Mesenchymal stem cell (in vitro differentiated cells and primary cell): Measurements from ENCODE around the gene HIF3A.
"Not testable (repeated sequence)": the region's sequence is repeated elsewhere in the genome, so short reads cannot be mapped to it uniquely, and the experiment has no call there.

Experiments
- DNase-seq: peaks from one replicate; pipeline ENCODE4 v3.0.0-alpha.2; 2013
- H2AFZ ChIP-seq: one replicate; pipeline ENCODE4 v1.6.1; 2013; ENCODE audit warnings: low read depth, mild to moderate bottlenecking, control low read depth, inconsistent platforms, low read length, moderate library complexity
- H2AK5ac ChIP-seq: 2 replicates; pipeline ENCODE4 v1.6.1; 2013; ENCODE audit warnings: low read length, moderate library complexity, mild to moderate bottlenecking, inconsistent platforms; ENCODE audit not compliant: severe bottlenecking
- H2BK120ac ChIP-seq: one replicate; pipeline ENCODE4 v1.6.1; 2013; ENCODE audit warnings: low read depth, mild to moderate bottlenecking, inconsistent platforms, low read length, moderate library complexity
- H2BK12ac ChIP-seq, 2 experiments: one replicate each; pipeline ENCODE4 v1.6.1; 2013; ENCODE audit warnings: inconsistent platforms in 2 of 2, low read length in 2 of 2, mild to moderate bottlenecking in 2 of 2, moderate library complexity in 2 of 2, control low read depth in 1 of 2
- H2BK15ac ChIP-seq: one replicate; pipeline ENCODE4 v1.6.1; 2013; ENCODE audit warnings: mild to moderate bottlenecking, low read depth, inconsistent platforms; ENCODE audit not compliant: poor library complexity, severe bottlenecking
- H2BK5ac ChIP-seq: 2 replicates; pipeline ENCODE4 v1.6.1; 2013; ENCODE audit warnings: low read depth, mild to moderate bottlenecking, low read length, control low read depth, inconsistent platforms; ENCODE audit not compliant: poor library complexity, severe bottlenecking
- H3K14ac ChIP-seq, 2 experiments: one replicate each; pipeline ENCODE4 v1.6.1; 2013; ENCODE audit warnings: inconsistent platforms in 2 of 2, low read length in 2 of 2, control low read depth in 1 of 2, mild to moderate bottlenecking in 1 of 2, moderate library complexity in 1 of 2
- H3K18ac ChIP-seq, 2 experiments: one replicate each; pipeline ENCODE4 v1.6.1; 2013; ENCODE audit warnings: inconsistent platforms in 2 of 2, low read length in 2 of 2, control low read depth in 1 of 2, low read depth in 1 of 2, mild to moderate bottlenecking in 1 of 2
- H3K23ac ChIP-seq, 2 experiments: one replicate each; pipeline ENCODE4 v1.6.1; 2013; ENCODE audit warnings: inconsistent platforms in 2 of 2, low read length in 2 of 2, mild to moderate bottlenecking in 2 of 2, moderate library complexity in 2 of 2, control low read depth in 1 of 2
- H3K27ac ChIP-seq: 2 replicates; pipeline ENCODE4 v1.5.1; 2013; ENCODE audit warnings: mild to moderate bottlenecking, moderate library complexity, low read length, control low read depth, inconsistent platforms; ENCODE audit not compliant: poor library complexity, severe bottlenecking
- H3K27me3 ChIP-seq, 2 experiments: 2 replicates each; pipeline versions ENCODE4 v1.6.1 to v1.7.0; 2013; ENCODE audit warnings: low read length in 2 of 2, mild to moderate bottlenecking in 2 of 2, moderate library complexity in 2 of 2, control low read depth in 1 of 2, inconsistent platforms in 1 of 2; ENCODE audit not compliant: control insufficient read depth in 1 of 2, insufficient read depth in 1 of 2
- H3K36me3 ChIP-seq, 2 experiments: 2 replicates each; pipeline versions ENCODE4 v1.6.1 to v1.7.0; 2013; ENCODE audit warnings: low read length in 2 of 2, control low read depth in 1 of 2, inconsistent platforms in 1 of 2, low read depth in 1 of 2, mild to moderate bottlenecking in 1 of 2; ENCODE audit not compliant: insufficient read depth in 2 of 2, control insufficient read depth in 1 of 2
- H3K4ac ChIP-seq, 2 experiments: one replicate each; pipeline ENCODE4 v1.6.1; 2013; ENCODE audit warnings: inconsistent platforms in 2 of 2, low read length in 2 of 2, mild to moderate bottlenecking in 2 of 2, moderate library complexity in 2 of 2, control low read depth in 1 of 2, low read depth in 1 of 2
- H3K4me1 ChIP-seq: 2 replicates; pipeline ENCODE4 v1.6.1; 2013; ENCODE audit warnings: low read depth, low read length, control low read depth; ENCODE audit not compliant: control insufficient read depth, insufficient read depth
- H3K4me2 ChIP-seq: 2 replicates; pipeline ENCODE4 v1.6.1; 2013; ENCODE audit warnings: low read length, mild to moderate bottlenecking, inconsistent platforms; ENCODE audit not compliant: poor library complexity, severe bottlenecking
- H3K4me3 ChIP-seq, 2 experiments: 2 replicates each; pipeline versions ENCODE4 v1.5.1 to v1.7.0; 2013; ENCODE audit warnings: low read length in 2 of 2, mild to moderate bottlenecking in 2 of 2, control low read depth in 1 of 2, low read depth in 1 of 2; ENCODE audit not compliant: insufficient read depth in 1 of 2
- H3K79me1 ChIP-seq: replicated peaks from 2 replicates; pipeline ENCODE4 v1.6.1; 2013; ENCODE audit warnings: mild to moderate bottlenecking, control low read depth, low read length, inconsistent platforms; ENCODE audit not compliant: poor library complexity, severe bottlenecking
- H3K9ac ChIP-seq: 2 replicates; pipeline ENCODE4 v1.7.0; 2013; ENCODE audit warnings: mild to moderate bottlenecking, low read length, moderate library complexity
- H3K9me3 ChIP-seq: 2 replicates; pipeline ENCODE4 v1.7.0; 2013; ENCODE audit warnings: mild to moderate bottlenecking, low read length; ENCODE audit not compliant: control insufficient read depth
- H4K8ac ChIP-seq: one replicate; pipeline ENCODE4 v1.6.1; 2013; ENCODE audit warnings: inconsistent platforms, mild to moderate bottlenecking, low read length, moderate library complexity
- H4K91ac ChIP-seq: one replicate; pipeline ENCODE4 v1.6.1; 2013; ENCODE audit warnings: mild to moderate bottlenecking, low read length, inconsistent platforms
- WGBS: methylation state at CpG from one replicate; pipeline ENCODE4 v1.1.7; 2013; ENCODE audit warnings: mixed read lengths; 5-methylcytosine and 5-hydroxymethylcytosine counted together

HIF3A gene

GRCh38 chr19:46374536-46375475, 78.0 kb downstream of the HIF3A start:
- H3K9me3 ChIP-seq = no peaks in the 10 kb centered on the region
- no peak overlapping the region for H3K4me2 ChIP-seq
- H3K27ac ChIP-seq = peak overlapping the region; percentile 94
- H3K79me1 ChIP-seq = peaks cover 28% of the 10 kb centered on the region
- no peak overlapping the region for H2AFZ ChIP-seq
- H3K36me3 ChIP-seq = peaks cover 32 to 35% of the 10 kb centered on the region in 2 experiments
- WGBS = 91% methylated on average over 21 of the region's 21 CpGs
- H3K4me3 ChIP-seq = no peak overlapping the region
- no peak overlapping the region for H4K8ac ChIP-seq
- no peak overlapping the region for H3K18ac ChIP-seq
- no peak overlapping the region for H3K14ac ChIP-seq
- no peak for DNase-seq
- no peaks in the 10 kb centered on the region for H3K27me3 ChIP-seq
- H2BK5ac ChIP-seq = no peak overlapping the region
- H2AK5ac ChIP-seq = peak overlapping the region; percentile 78
- H4K91ac ChIP-seq = peak overlapping the region; percentile 63
- H3K4ac ChIP-seq = no peak overlapping the region
- no peak overlapping the region for H2BK15ac ChIP-seq
- H2BK120ac ChIP-seq = no peak overlapping the region
- H3K9ac ChIP-seq = peak overlapping the region; percentile 72
- peak overlapping the region in 1 of 2 experiments; percentile 15 for H2BK12ac ChIP-seq
- no peak overlapping the region for H3K23ac ChIP-seq
- peaks cover 33% of the 10 kb centered on the region for H3K4me1 ChIP-seq

- not testable (repeated sequence) for H3K9me3 ChIP-seq, DNase-seq
- WGBS = 93% methylated on average over 21 of the region's 22 CpGs
These were observed 78.7 kb downstream of the HIF3A start for GRCh38 chr19:46375476-46376067.

GRCh38 chr19:46376241-46377153, 79.7 kb downstream of the HIF3A start:
- peak overlapping the region; percentile 85 for H3K9ac ChIP-seq
- no peak overlapping the region for H3K4ac ChIP-seq
- H2BK120ac ChIP-seq = no peak overlapping the region
- peaks cover 32% of the 10 kb centered on the region for H3K79me1 ChIP-seq
- H3K9me3 ChIP-seq = no peaks in the 10 kb centered on the region
- no peak overlapping the region for H2BK12ac ChIP-seq
- no peak overlapping the region for H3K4me3 ChIP-seq
- no peak overlapping the region for H4K8ac ChIP-seq
- H3K18ac ChIP-seq = no peak overlapping the region
- peaks cover 42 to 44% of the 10 kb centered on the region in 2 experiments for H3K36me3 ChIP-seq
- H3K4me2 ChIP-seq = no peak overlapping the region
- peak overlapping the region; percentile 18 for H4K91ac ChIP-seq
- no peak overlapping the region for H3K23ac ChIP-seq
- H3K27ac ChIP-seq = no peak overlapping the region
- H3K27me3 ChIP-seq = no peaks in the 10 kb centered on the region
- H2BK5ac ChIP-seq = no peak overlapping the region
- H2AK5ac ChIP-seq = no peak overlapping the region
- H3K4me1 ChIP-seq = peaks cover 27% of the 10 kb centered on the region
- no peak for DNase-seq
- no peak overlapping the region for H2BK15ac ChIP-seq
- 97% methylated on average over 20 of the region's 20 CpGs for WGBS
- H3K14ac ChIP-seq = no peak overlapping the region
- H2AFZ ChIP-seq = no peak overlapping the region

More at GRCh38 chr19:46375476-46376067, 78.7 kb downstream of the HIF3A start:
- not testable (repeated sequence) for H3K14ac ChIP-seq, H4K8ac ChIP-seq, H3K27ac ChIP-seq, H3K18ac ChIP-seq, H2BK120ac ChIP-seq, H2BK15ac ChIP-seq, H3K4me2 ChIP-seq, H3K9ac ChIP-seq, H2BK5ac ChIP-seq, H3K4me3 ChIP-seq, H3K4ac ChIP-seq, H3K23ac ChIP-seq, H2BK12ac ChIP-seq, H3K27me3 ChIP-seq, H2AK5ac ChIP-seq
- peak overlapping the region; percentile 63 for H4K91ac ChIP-seq
- peak overlapping the region; percentile 19 for H2AFZ ChIP-seq
- peaks cover 35 to 39% of the 10 kb centered on the region in 2 experiments for H3K36me3 ChIP-seq
- H3K4me1 ChIP-seq = peaks cover 33% of the 10 kb centered on the region
- H3K79me1 ChIP-seq = peaks cover 28% of the 10 kb centered on the region
